BLaER1 (cell line): ENCODE data around the gene CDH13.

Experiments used
- H3K27ac ChIP-seq: shearing (Covaris generic); formaldehyde crosslinking; 2 replicates; pipeline ENCODE4 v1.8.1; 2022
- H3K27me3 ChIP-seq: shearing (Covaris generic); formaldehyde crosslinking; 2 replicates; pipeline ENCODE4 v1.8.1; 2022
- H3K36me3 ChIP-seq: shearing (Covaris generic); formaldehyde crosslinking; 2 replicates; pipeline ENCODE4 v1.8.1; 2022
- H3K4me1 ChIP-seq: shearing (Covaris generic); formaldehyde crosslinking; 2 replicates; pipeline ENCODE4 v1.8.1; 2022
- H3K4me2 ChIP-seq: shearing (Covaris generic); formaldehyde crosslinking; 2 replicates; pipeline ENCODE4 v1.8.1; 2022
- H3K4me3 ChIP-seq: shearing (Covaris generic); formaldehyde crosslinking; 2 replicates; pipeline ENCODE4 v1.8.1; 2022
- H3K9ac ChIP-seq: shearing (Covaris generic); formaldehyde crosslinking; 2 replicates; pipeline ENCODE4 v1.8.1; 2022
- H3K9me3 ChIP-seq: shearing (Covaris generic); formaldehyde crosslinking; 2 replicates; pipeline ENCODE4 v1.8.1; 2022
- H4K20me1 ChIP-seq: shearing (Covaris generic); formaldehyde crosslinking; 2 replicates; pipeline ENCODE4 v1.8.1; 2022
- Cebpa-rat ChIP-seq: shearing (Covaris generic); IDR thresholded peaks from 2 replicates; pipeline ENCODE4 v1.8.1; 2022

The CDH13 gene

GRCh38 chr16:82819286-82819685 lies 192.5 kb downstream of the CDH13 start:
- Histone ChIP-seq H3K9ac (no peak overlapping the region), H3K4me3 (no peak overlapping the region), H3K9me3 (no peaks in the 10 kb centered on the region), H3K36me3 (no peaks in the 10 kb centered on the region), H3K4me2 (no peak overlapping the region), H3K27me3 (no peaks in the 10 kb centered on the region), H3K27ac (no peak overlapping the region), H4K20me1 (no peaks in the 10 kb centered on the region), H3K4me1 (no peaks in the 10 kb centered on the region)
- no peak for TF ChIP-seq Cebpa-rat

GRCh38 chr16:82820855-82821254 lies 194.1 kb downstream of the CDH13 start:
- H3K4me2 ChIP-seq, result no peak overlapping the region
- H3K4me3 ChIP-seq, result no peak overlapping the region
- H3K27ac ChIP-seq, result no peak overlapping the region
- H3K9ac ChIP-seq, result no peak overlapping the region
- no peaks in the 10 kb centered on the region for H3K4me1 ChIP-seq
- no peaks in the 10 kb centered on the region for H3K36me3 ChIP-seq
- H4K20me1 ChIP-seq, result no peaks in the 10 kb centered on the region
- TF ChIP-seq Cebpa-rat, result no peak
- no peaks in the 10 kb centered on the region for H3K9me3 ChIP-seq
- H3K27me3 ChIP-seq, result no peaks in the 10 kb centered on the region

- Histone ChIP-seq H3K4me2 (no peak overlapping the region), H4K20me1 (no peaks in the 10 kb centered on the region), H3K4me1 (no peaks in the 10 kb centered on the region), H3K4me3 (no peak overlapping the region), H3K36me3 (no peaks in the 10 kb centered on the region), H3K27ac (no peak overlapping the region), H3K9ac (no peak overlapping the region), H3K27me3 (no peaks in the 10 kb centered on the region), H3K9me3 (peaks cover 6% of the 10 kb centered on the region; the same call in 1 of the 2 replicates)
- no peak for TF ChIP-seq Cebpa-rat
Measured at GRCh38 chr16:82824408-82824807, 197.6 kb downstream of the CDH13 start.

- Histone ChIP-seq H3K9me3 (peaks cover 6% of the 10 kb centered on the region; the same call in 1 of the 2 replicates), H3K36me3 (no peaks in the 10 kb centered on the region), H3K4me2 (no peak overlapping the region), H3K4me1 (no peaks in the 10 kb centered on the region), H3K27me3 (no peaks in the 10 kb centered on the region), H4K20me1 (no peaks in the 10 kb centered on the region), H3K27ac (no peak overlapping the region), H3K4me3 (no peak overlapping the region), H3K9ac (no peak overlapping the region)
- TF ChIP-seq Cebpa-rat, result no peak
Measured at GRCh38 chr16:82829301-82829700, 202.5 kb downstream of the CDH13 start.

GRCh38 chr16:82830944-82831343 lies 204.2 kb downstream of the CDH13 start:
- H3K4me1 ChIP-seq, result no peaks in the 10 kb centered on the region
- peaks cover 6% of the 10 kb centered on the region; the same call in 1 of the 2 replicates for H3K9me3 ChIP-seq
- TF ChIP-seq Cebpa-rat, result no peak
- H3K36me3 ChIP-seq, result no peaks in the 10 kb centered on the region
- no peaks in the 10 kb centered on the region for H4K20me1 ChIP-seq
- H3K4me3 ChIP-seq, result no peak overlapping the region
- no peak overlapping the region for H3K4me2 ChIP-seq
- H3K9ac ChIP-seq, result no peak overlapping the region
- no peaks in the 10 kb centered on the region for H3K27me3 ChIP-seq
- H3K27ac ChIP-seq, result no peak overlapping the region

GRCh38 chr16:82832821-82833220 lies 206.1 kb downstream of the CDH13 start:
- Histone ChIP-seq H3K36me3 (no peaks in the 10 kb centered on the region), H3K27ac (no peak overlapping the region), H3K9ac (no peak overlapping the region), H3K4me1 (no peaks in the 10 kb centered on the region), H3K4me2 (no peak overlapping the region), H3K27me3 (no peaks in the 10 kb centered on the region), H4K20me1 (no peaks in the 10 kb centered on the region), H3K9me3 (peaks cover 5% of the 10 kb centered on the region; the same call in 1 of the 2 replicates), H3K4me3 (no peak overlapping the region)
- no peak for TF ChIP-seq Cebpa-rat

GRCh38 chr16:82833378-82833993 lies 206.7 kb downstream of the CDH13 start:
- Histone ChIP-seq H3K36me3 (no peaks in the 10 kb centered on the region), H3K9ac (no peak overlapping the region), H3K4me1 (no peaks in the 10 kb centered on the region), H4K20me1 (no peaks in the 10 kb centered on the region), H3K27me3 (no peaks in the 10 kb centered on the region), H3K4me2 (no peak overlapping the region), H3K27ac (no peak overlapping the region), H3K9me3 (no peaks in the 10 kb centered on the region; the same call in 1 of the 2 replicates), H3K4me3 (no peak overlapping the region)
- no peak for TF ChIP-seq Cebpa-rat

- TF ChIP-seq Cebpa-rat, result no peak
Measured at GRCh38 chr16:82834151-82834815, 207.5 kb downstream of the CDH13 start.

GRCh38 chr16:82835487-82836155 lies 208.9 kb downstream of the CDH13 start:
- Histone ChIP-seq H3K4me1 (no peaks in the 10 kb centered on the region), H3K27ac (no peak overlapping the region), H3K27me3 (no peaks in the 10 kb centered on the region), H3K9ac (no peak overlapping the region), H4K20me1 (no peaks in the 10 kb centered on the region), H3K9me3 (no peaks in the 10 kb centered on the region), H3K4me2 (no peak overlapping the region), H3K36me3 (no peaks in the 10 kb centered on the region), H3K4me3 (no peak overlapping the region)
- TF ChIP-seq Cebpa-rat, result no peak

More at GRCh38 chr16:82834151-82834815, 207.5 kb downstream of the CDH13 start:
- H4K20me1 ChIP-seq, result no peaks in the 10 kb centered on the region
- H3K27ac ChIP-seq, result no peak overlapping the region
- H3K4me3 ChIP-seq, result no peak overlapping the region
- no peaks in the 10 kb centered on the region for H3K36me3 ChIP-seq
- no peak overlapping the region for H3K4me2 ChIP-seq
- no peaks in the 10 kb centered on the region; the same call in 1 of the 2 replicates for H3K9me3 ChIP-seq
- no peak overlapping the region for H3K9ac ChIP-seq
- no peaks in the 10 kb centered on the region for H3K4me1 ChIP-seq
- no peaks in the 10 kb centered on the region for H3K27me3 ChIP-seq

- Histone ChIP-seq H3K36me3 (no peaks in the 10 kb centered on the region), H3K9me3 (peaks cover 12% of the 10 kb centered on the region), H3K4me2 (no peak overlapping the region), H3K27ac (no peak overlapping the region), H3K9ac (no peak overlapping the region), H3K4me1 (no peaks in the 10 kb centered on the region), H3K27me3 (no peaks in the 10 kb centered on the region), H4K20me1 (no peaks in the 10 kb centered on the region), H3K4me3 (no peak overlapping the region)
- no peak for TF ChIP-seq Cebpa-rat
Measured at GRCh38 chr16:82841108-82841507, 214.3 kb downstream of the CDH13 start.
